Transverse colon (tissue), 4 donors: ENCODE data around the gene ATF7IP2. TPM values are rescaled to one million over a fixed set of nuclear protein-coding genes. Genes with fewer than 3 reads are reported as not detected.
A peak's percentile ranks its signal among the peaks of the same experiment; 100 is the strongest.

Source experiments
- DNase-seq: peaks from one replicate; pipeline ENCODE4 v3.0.0-alpha.2; 2019
- H3K27ac ChIP-seq, 4 donors: fragments of 200-600 bp; sonication (generic); 2 replicates each; pipeline ENCODE4 v1.5.1; 2016 to 2018; ENCODE audit warnings: inconsistent platforms in 4 of 4
- H3K27me3 ChIP-seq: fragments of 200-600 bp; sonication (generic); 2 replicates; pipeline ENCODE4 v1.5.1; 2017; ENCODE audit warnings: inconsistent platforms
- H3K36me3 ChIP-seq, 4 donors: fragments of 200-600 bp; sonication (generic); 2 replicates each; pipeline ENCODE4 v1.5.1; 2017 to 2019; ENCODE audit warnings: inconsistent platforms in 4 of 4
- H3K4me1 ChIP-seq, 4 donors: fragments of 200-600 bp; sonication (generic); 2 replicates each; pipeline ENCODE4 v1.5.1; 2017 to 2020; ENCODE audit warnings: inconsistent platforms in 4 of 4
- H3K4me3 ChIP-seq, 4 donors: fragments of 200-600 bp; sonication (generic); 1 replicate in 1 of 4; 2 replicates in 3 of 4; pipeline versions ENCODE4 v1.5.1 to v1.6.1; 2017 to 2019; ENCODE audit warnings: inconsistent platforms in 4 of 4
- H3K9me3 ChIP-seq, 2 donors: fragments of 200-600 bp; sonication (generic); 2 replicates each; pipeline ENCODE4 v1.5.1; 2017 to 2019; ENCODE audit warnings: inconsistent platforms in 2 of 2
- EP300 ChIP-seq: sonication (generic); formaldehyde crosslinking; IDR thresholded peaks from one replicate; pipeline ENCODE4 v1.6.1; 2017; ENCODE audit warnings: antibody characterized with exemption, low read depth
- POLR2A ChIP-seq: fragments of 450-650 bp; IDR thresholded peaks from one replicate; pipeline ENCODE4 v1.6.1; 2016; ENCODE audit warnings: antibody characterized with exemption, mild to moderate bottlenecking, moderate library complexity
- POLR2AphosphoS5 ChIP-seq, 3 donors: sonication (generic); formaldehyde crosslinking; IDR thresholded peaks; one replicate each; pipeline ENCODE4 v1.6.1; 2016; ENCODE audit warnings: antibody characterized with exemption in 3 of 3
- WGBS, 2 donors: methylation state at CpG; one replicate each; pipeline ENCODE4 v1.1.5; 2018; ENCODE audit warnings: low coverage in 1 of 2; 5-methylcytosine and 5-hydroxymethylcytosine counted together
- in situ Hi-C, 4 donors: fragments of 200-750 bp; cut with MboI; loops; one replicate each; pipeline versions ENCODE4 v1.15.0 to v1.15.1; 2017; ENCODE audit warnings: low sequenced_read_pairs in 3 of 4, low pct_ligation_motif_present in 1 of 4, low pct_unique_long_range_greater_than_20kb in 1 of 4
- intact Hi-C: fragments of 100-400 bp; cut with DNase I; formaldehyde crosslinking; loops from one replicate; pipeline ENCODE4 v1.15.1; 2023; ENCODE audit warnings: low total_unique reads
- total RNA-seq, 4 donors: library from RNA; depleted of rRNA; stranded (reverse); fragments of >200 nt; gene quantifications; one replicate each; pipeline ENCODE4 v1.1.0, GENCODE V29; 2016
- TF ChIP-seq, protein P1 (sequence below), 5 experiments: fragments of 200-600 bp in 3 of 5; fragments of 450-650 bp in 2 of 5; sonication (generic) in 3 of 5; IDR thresholded peaks; 1 replicate in 2 of 5; 2 replicates in 3 of 5; pipeline ENCODE4 v1.5.1; 2016 to 2017; ENCODE audit warnings: antibody characterized with exemption in 5 of 5, inconsistent platforms in 3 of 5, mild to moderate bottlenecking in 2 of 5, moderate library complexity in 1 of 5

ATF7IP2 gene
- total RNA-seq, 4 donors from 2014 or later: 1.5 to 22.9 (median 10.8) TPM

DNA sequence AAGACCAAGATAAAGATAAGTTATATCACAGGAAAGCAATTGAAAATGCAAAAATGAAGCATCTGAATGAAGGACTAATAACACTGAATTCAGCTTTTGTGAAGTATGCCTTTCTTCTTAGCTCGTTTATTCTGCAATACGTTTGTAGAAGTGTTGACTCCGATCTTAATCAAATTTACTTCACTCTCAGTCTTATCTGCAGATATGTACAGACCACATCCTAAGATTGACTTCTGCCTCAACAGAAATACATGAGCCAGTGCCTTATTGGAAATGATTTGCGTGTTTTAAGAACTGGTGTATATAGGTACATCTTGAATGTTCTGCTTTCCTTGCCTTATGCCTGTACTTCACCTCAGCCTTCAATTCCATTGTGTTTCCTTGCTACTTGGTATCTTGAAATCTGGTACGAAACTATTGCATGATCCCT lies 1.3 kb downstream of the ATF7IP2 start:
- Histone ChIP-seq H3K4me3 (peak overlapping the region in 2 of 4 donors; percentile 48 to 64), H3K36me3 (no peaks in the 10 kb centered on the region), H3K27me3 (no peaks in the 10 kb centered on the region), H3K27ac (no peak overlapping the region), H3K9me3 (no peaks in the 10 kb centered on the region), H3K4me1 (peaks cover 0 to 14% (median 3%) of the 10 kb centered on the region in 4 donors)
- in situ Hi-C loops: no loop called here
- DNase-seq: no peak
- TF ChIP-seq, protein P1, sequence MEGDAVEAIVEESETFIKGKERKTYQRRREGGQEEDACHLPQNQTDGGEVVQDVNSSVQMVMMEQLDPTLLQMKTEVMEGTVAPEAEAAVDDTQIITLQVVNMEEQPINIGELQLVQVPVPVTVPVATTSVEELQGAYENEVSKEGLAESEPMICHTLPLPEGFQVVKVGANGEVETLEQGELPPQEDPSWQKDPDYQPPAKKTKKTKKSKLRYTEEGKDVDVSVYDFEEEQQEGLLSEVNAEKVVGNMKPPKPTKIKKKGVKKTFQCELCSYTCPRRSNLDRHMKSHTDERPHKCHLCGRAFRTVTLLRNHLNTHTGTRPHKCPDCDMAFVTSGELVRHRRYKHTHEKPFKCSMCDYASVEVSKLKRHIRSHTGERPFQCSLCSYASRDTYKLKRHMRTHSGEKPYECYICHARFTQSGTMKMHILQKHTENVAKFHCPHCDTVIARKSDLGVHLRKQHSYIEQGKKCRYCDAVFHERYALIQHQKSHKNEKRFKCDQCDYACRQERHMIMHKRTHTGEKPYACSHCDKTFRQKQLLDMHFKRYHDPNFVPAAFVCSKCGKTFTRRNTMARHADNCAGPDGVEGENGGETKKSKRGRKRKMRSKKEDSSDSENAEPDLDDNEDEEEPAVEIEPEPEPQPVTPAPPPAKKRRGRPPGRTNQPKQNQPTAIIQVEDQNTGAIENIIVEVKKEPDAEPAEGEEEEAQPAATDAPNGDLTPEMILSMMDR (IDR thresholded peaks at IDR 0.05): no peak
- no peak for TF ChIP-seq POLR2A
- no peak for TF ChIP-seq POLR2AphosphoS5 (IDR thresholded peaks at IDR 0.05)
- no peak for TF ChIP-seq EP300
- intact Hi-C loops: no loop called here
- WGBS, 2 donors: 60 to 75% methylated on average over 4 to 5 of the region's 5 CpGs

DNA sequence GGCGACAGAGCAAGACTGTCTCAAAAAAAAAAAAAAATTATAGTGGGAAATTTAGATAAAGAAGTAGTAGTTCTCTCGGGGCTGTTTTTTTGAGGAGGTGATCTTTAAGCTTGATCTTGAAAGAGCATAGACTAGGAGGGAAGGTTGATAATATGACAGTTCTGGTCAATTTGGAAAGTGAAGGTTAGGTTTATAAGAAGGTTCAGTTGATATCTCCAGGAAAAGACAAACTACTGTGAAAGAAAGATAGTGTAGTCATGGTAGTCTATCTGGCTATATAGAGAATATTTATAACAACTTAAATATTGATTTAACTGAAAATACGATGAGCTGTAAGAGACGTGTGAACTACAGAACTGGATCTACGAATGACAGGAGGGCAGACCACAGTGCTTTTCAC lies 3.1 kb downstream of the ATF7IP2 start:
- H3K27ac ChIP-seq: no peak overlapping the region
- WGBS, 2 donors: 67 to 87% methylated on average over 5 of the region's 5 CpGs
- H3K4me3 ChIP-seq: no peak overlapping the region
- no peaks in the 10 kb centered on the region for H3K36me3 ChIP-seq
- in situ Hi-C loops (no loop called here), intact Hi-C loops (no loop called here)
- TF ChIP-seq POLR2AphosphoS5 (IDR thresholded peaks at IDR 0.05) (no peak), EP300 (no peak), POLR2A (no peak)
- TF ChIP-seq, protein P1 (IDR thresholded peaks at IDR 0.05): no peak
- H3K9me3 ChIP-seq: no peaks in the 10 kb centered on the region
- no peaks in the 10 kb centered on the region for H3K27me3 ChIP-seq
- H3K4me1 ChIP-seq: peaks cover 0 to 14% (median 3%) of the 10 kb centered on the region in 4 donors
- no peak for DNase-seq

DNA sequence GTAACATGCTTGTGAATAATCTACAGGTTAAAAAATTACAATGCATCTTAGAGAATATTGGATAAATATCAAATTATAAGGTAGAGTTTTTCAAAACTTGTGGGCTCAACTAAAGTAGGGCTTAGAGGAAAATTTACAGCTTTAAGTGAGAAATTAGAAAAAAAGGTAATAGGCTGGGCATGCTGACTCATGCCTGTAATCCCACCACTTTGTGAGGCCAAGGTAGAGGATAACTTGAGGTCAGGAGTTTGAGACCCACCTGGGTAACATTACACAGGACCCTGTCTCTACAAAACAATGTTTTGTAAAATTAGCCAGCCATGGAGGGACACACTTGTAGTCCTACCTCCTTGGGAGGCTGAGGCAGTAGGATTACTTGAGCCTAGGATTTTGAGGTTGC lies 4.5 kb downstream of the ATF7IP2 start:
- TF ChIP-seq POLR2AphosphoS5 (IDR thresholded peaks at IDR 0.05) (no peak), EP300 (no peak), POLR2A (no peak)
- TF ChIP-seq, protein P1 (IDR thresholded peaks at IDR 0.05): no peak
- no peaks in the 10 kb centered on the region for H3K36me3 ChIP-seq
- H3K27me3 ChIP-seq: no peaks in the 10 kb centered on the region
- H3K9me3 ChIP-seq: no peaks in the 10 kb centered on the region
- in situ Hi-C loops (no loop called here), intact Hi-C loops (no loop called here)
- H3K4me1 ChIP-seq: peaks cover 0 to 14% (median 3%) of the 10 kb centered on the region in 4 donors
- no peak for DNase-seq
- H3K27ac ChIP-seq: no peak overlapping the region
- H3K4me3 ChIP-seq: no peak overlapping the region

DNA sequence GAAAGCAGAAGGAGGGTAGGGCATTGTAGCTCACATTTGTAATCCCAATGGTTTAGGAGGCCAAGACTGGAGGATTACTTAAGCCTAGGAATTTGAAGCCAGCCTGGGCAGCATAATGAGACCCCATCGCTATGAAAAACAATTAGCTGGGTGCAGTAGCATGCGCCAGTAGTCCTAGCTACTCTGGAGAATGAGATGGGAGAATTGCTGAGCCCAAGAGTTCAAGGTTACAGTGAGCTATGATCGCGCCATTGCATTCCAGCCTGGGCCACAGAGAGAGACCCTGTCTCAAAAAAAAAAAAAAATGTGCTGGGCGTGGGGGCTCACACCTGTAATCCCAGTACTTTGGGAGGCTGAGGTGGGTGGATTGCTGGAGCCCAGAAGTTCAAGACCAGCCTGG lies 5.0 kb downstream of the ATF7IP2 start:
- in situ Hi-C loops: no loop called here
- no peak for DNase-seq
- H3K27ac ChIP-seq: no peak overlapping the region
- H3K4me3 ChIP-seq: no peak overlapping the region
- intact Hi-C loops: no loop called here
- H3K27me3 ChIP-seq: no peaks in the 10 kb centered on the region
- no peaks in the 10 kb centered on the region for H3K36me3 ChIP-seq
- WGBS, 2 donors: 89 to 93% methylated on average over 4 to 5 of the region's 5 CpGs
- no peaks in the 10 kb centered on the region for H3K9me3 ChIP-seq
- no peak for TF ChIP-seq EP300
- TF ChIP-seq, protein P1 (IDR thresholded peaks at IDR 0.05): no peak
- no peak for TF ChIP-seq POLR2AphosphoS5 (IDR thresholded peaks at IDR 0.05)
- no peak for TF ChIP-seq POLR2A
- H3K4me1 ChIP-seq: peaks cover 0 to 14% (median 3%) of the 10 kb centered on the region in 4 donors
